Astrocyte (in vitro differentiated cells and primary cell): ENCODE data around the gene TAPBPL. TPM values are rescaled to one million over a fixed set of nuclear protein-coding genes. Genes with fewer than 3 reads are reported as not detected.

Experiments used
- DNase-seq: peaks from one replicate; pipeline ENCODE4 v3.0.0-alpha.2; 2010; ENCODE audit warnings: low read depth
- FAIRE-seq: peaks from 2 replicates; lab custom pipeline; 2011; peaks lifted over from hg19 to GRCh38; lab: Jason Lieb, UNC
- H2AFZ ChIP-seq: 2 replicates; pipeline ENCODE4 v1.6.0; 2012; ENCODE audit warnings: low read depth, low read length, inconsistent platforms
- H3K27ac ChIP-seq: 2 replicates; pipeline ENCODE4 v1.5.1; 2011; ENCODE audit warnings: low read depth, low read length, inconsistent platforms
- H3K27me3 ChIP-seq: 2 replicates; pipeline ENCODE4 v1.6.0; 2011; ENCODE audit warnings: low read length, inconsistent platforms; ENCODE audit not compliant: insufficient read depth
- H3K36me3 ChIP-seq: 2 replicates; pipeline ENCODE4 v1.5.1; 2011; ENCODE audit warnings: low read length, inconsistent platforms; ENCODE audit not compliant: insufficient read depth
- H3K4me1 ChIP-seq: 2 replicates; pipeline ENCODE4 v1.5.1; 2011; ENCODE audit warnings: low read length, inconsistent platforms; ENCODE audit not compliant: insufficient read depth
- H3K4me2 ChIP-seq: 2 replicates; pipeline ENCODE4 v1.6.0; 2012; ENCODE audit warnings: low read length, inconsistent platforms
- H3K4me3 ChIP-seq: 2 replicates; pipeline ENCODE4 v1.5.1; 2011; ENCODE audit warnings: low read depth, mild to moderate bottlenecking, low read length, inconsistent platforms; ENCODE audit not compliant: insufficient read depth
- H3K79me2 ChIP-seq: 2 replicates; pipeline ENCODE4 v1.6.0; 2012; ENCODE audit warnings: mild to moderate bottlenecking, low read length, inconsistent platforms; ENCODE audit not compliant: insufficient read depth
- H3K9ac ChIP-seq: 2 replicates; pipeline ENCODE4 v1.6.0; 2012; ENCODE audit warnings: mild to moderate bottlenecking, low read length, inconsistent platforms
- H3K9me3 ChIP-seq: 2 replicates; pipeline ENCODE4 v1.5.1; 2012; ENCODE audit warnings: low read depth, mild to moderate bottlenecking, low read length, inconsistent platforms; ENCODE audit not compliant: insufficient read depth
- H4K20me1 ChIP-seq: 2 replicates; pipeline ENCODE4 v1.6.0; 2012; ENCODE audit warnings: low read length, inconsistent platforms; ENCODE audit not compliant: insufficient read depth
- H3K27ac Mint-ChIP-seq: one replicate; pipeline ENCODE4 v1.8.0; 2021; ENCODE audit warnings: mild to moderate bottlenecking, mixed read lengths; ENCODE audit not compliant: unreplicated experiment
- H3K27me3 Mint-ChIP-seq: one replicate; pipeline ENCODE4 v1.8.0; 2021; ENCODE audit warnings: low read depth, mixed read lengths; ENCODE audit not compliant: unreplicated experiment
- H3K36me3 Mint-ChIP-seq: one replicate; pipeline ENCODE4 v1.8.0; 2021; ENCODE audit warnings: low read depth, mixed read lengths; ENCODE audit not compliant: unreplicated experiment
- H3K4me1 Mint-ChIP-seq: one replicate; pipeline ENCODE4 v1.8.0; 2021; ENCODE audit warnings: low read depth, mixed read lengths; ENCODE audit not compliant: unreplicated experiment
- H3K4me3 Mint-ChIP-seq: one replicate; pipeline ENCODE4 v1.8.0; 2021; ENCODE audit warnings: mild to moderate bottlenecking, moderate library complexity, mixed read lengths; ENCODE audit not compliant: unreplicated experiment
- H3K9me3 Mint-ChIP-seq: one replicate; pipeline ENCODE4 v1.8.0; 2021; ENCODE audit warnings: mild to moderate bottlenecking, mixed read lengths; ENCODE audit not compliant: unreplicated experiment
- CTCF ChIP-seq: IDR thresholded peaks from 2 replicates; pipeline ENCODE4 v1.5.1; 2011; ENCODE audit warnings: low read depth, mild to moderate bottlenecking, inconsistent platforms, low read length, moderate library complexity; ENCODE audit not compliant: insufficient read depth
- EZH2 ChIP-seq: IDR thresholded peaks from 2 replicates; pipeline ENCODE4 v1.6.1; 2012; ENCODE audit warnings: mild to moderate bottlenecking, low read length, inconsistent platforms; ENCODE audit not compliant: insufficient read depth
- total RNA-seq: library from RNA; stranded (reverse); gene quantifications from 2 replicates; pipeline ENCODE4 v1.2.1, GENCODE V29; 2021

The TAPBPL gene
- total RNA-seq, 1 donor from 2014 or later, result 1.6 TPM

GRCh38 chr12:6437586-6437985 lies 14.3 kb upstream of the TAPBPL start:
- no peaks in the 10 kb centered on the region for H3K79me2 ChIP-seq
- no peaks in the 10 kb centered on the region for H3K27me3 ChIP-seq
- H3K4me3 Mint-ChIP-seq, result no peak overlapping the region
- no peak overlapping the region for H3K27ac Mint-ChIP-seq
- no peaks in the 10 kb centered on the region for H4K20me1 ChIP-seq
- H3K27ac ChIP-seq, result no peak overlapping the region
- TF ChIP-seq CTCF (no peak), EZH2 (no peak)
- H3K9me3 ChIP-seq, result no peaks in the 10 kb centered on the region
- FAIRE-seq, result no peak
- H2AFZ ChIP-seq, result no peak overlapping the region
- no peaks in the 10 kb centered on the region for H3K9me3 Mint-ChIP-seq
- DNase-seq, result no peak
- no peak overlapping the region for H3K4me3 ChIP-seq
- peaks cover 5% of the 10 kb centered on the region for H3K36me3 Mint-ChIP-seq
- no peaks in the 10 kb centered on the region for H3K36me3 ChIP-seq
- H3K4me1 Mint-ChIP-seq, result no peaks in the 10 kb centered on the region
- no peak overlapping the region for H3K4me2 ChIP-seq
- no peak overlapping the region for H3K9ac ChIP-seq
- H3K4me1 ChIP-seq, result no peaks in the 10 kb centered on the region
- H3K27me3 Mint-ChIP-seq, result peaks cover 10% of the 10 kb centered on the region

GRCh38 chr12:6438345-6438744 lies 13.5 kb upstream of the TAPBPL start:
- Histone ChIP-seq H3K9me3 (no peaks in the 10 kb centered on the region), H3K27ac (no peak overlapping the region), H3K4me1 (no peaks in the 10 kb centered on the region), H3K27me3 (no peaks in the 10 kb centered on the region), H4K20me1 (no peaks in the 10 kb centered on the region), H2AFZ (no peak overlapping the region), H3K79me2 (no peaks in the 10 kb centered on the region), H3K4me2 (no peak overlapping the region), H3K9ac (no peak overlapping the region), H3K4me3 (no peak overlapping the region), H3K36me3 (no peaks in the 10 kb centered on the region)
- DNase-seq, result no peak
- H3K36me3 Mint-ChIP-seq, result peaks cover 5% of the 10 kb centered on the region
- no peak overlapping the region for H3K4me3 Mint-ChIP-seq
- H3K27ac Mint-ChIP-seq, result no peak overlapping the region
- H3K9me3 Mint-ChIP-seq, result no peaks in the 10 kb centered on the region
- no peaks in the 10 kb centered on the region for H3K4me1 Mint-ChIP-seq
- FAIRE-seq, result no peak
- H3K27me3 Mint-ChIP-seq, result peaks cover 13% of the 10 kb centered on the region
- no peak for TF ChIP-seq CTCF
- no peak for TF ChIP-seq EZH2

GRCh38 chr12:6440391-6440790 lies 11.5 kb upstream of the TAPBPL start:
- Histone ChIP-seq H3K9me3 (no peaks in the 10 kb centered on the region), H3K79me2 (no peaks in the 10 kb centered on the region), H3K27ac (no peak overlapping the region), H3K27me3 (no peaks in the 10 kb centered on the region), H4K20me1 (no peaks in the 10 kb centered on the region), H3K4me2 (no peak overlapping the region), H3K36me3 (no peaks in the 10 kb centered on the region), H3K4me1 (no peaks in the 10 kb centered on the region), H3K9ac (no peak overlapping the region), H2AFZ (no peak overlapping the region), H3K4me3 (no peak overlapping the region)
- DNase-seq (no peak), FAIRE-seq (no peak)
- TF ChIP-seq CTCF, result no peak
- TF ChIP-seq EZH2, result no peak
- no peaks in the 10 kb centered on the region for H3K9me3 Mint-ChIP-seq
- H3K27me3 Mint-ChIP-seq, result peaks cover 27% of the 10 kb centered on the region
- H3K27ac Mint-ChIP-seq, result no peak overlapping the region
- H3K4me1 Mint-ChIP-seq, result no peaks in the 10 kb centered on the region
- H3K4me3 Mint-ChIP-seq, result no peak overlapping the region
- peaks cover 5% of the 10 kb centered on the region for H3K36me3 Mint-ChIP-seq
